CD14-positive monocyte (primary cell): ENCODE data around the gene TGFBR1. TPM values are rescaled to one million over a fixed set of nuclear protein-coding genes. Genes with fewer than 3 reads are reported as not detected.

Experiments used
- DNase-seq, 3 donors: peaks; one replicate each; pipeline ENCODE4 v3.0.0-alpha.2; 2011 to 2022
- H2AFZ ChIP-seq: 2 replicates; pipeline ENCODE4 v1.6.0; 2012; ENCODE audit warnings: mild to moderate bottlenecking, low read depth, low read length, inconsistent platforms; ENCODE audit not compliant: insufficient read depth, poor library complexity, severe bottlenecking
- H3K27ac ChIP-seq, 2 donors: 1 replicate in 1 of 2; 2 replicates in 1 of 2; pipeline ENCODE4 v1.5.1; 2012 to 2013; ENCODE audit warnings: low read length in 2 of 2, control low read depth in 1 of 2, inconsistent platforms in 1 of 2, low read depth in 1 of 2, mild to moderate bottlenecking in 1 of 2
- H3K27me3 ChIP-seq, 2 donors: one replicate each; pipeline versions ENCODE4 v1.6.0 to v1.6.1; 2011 to 2013; ENCODE audit warnings: low read length in 2 of 2; ENCODE audit not compliant: control insufficient read depth in 2 of 2, insufficient read depth in 2 of 2
- H3K36me3 ChIP-seq, 2 donors: replicated peaks in 1 of 2; 1 replicate in 1 of 2; 2 replicates in 1 of 2; pipeline versions ENCODE4 v1.5.1 to v1.6.1; 2012 to 2013; ENCODE audit warnings: low read length in 2 of 2, control low read depth in 1 of 2, inconsistent platforms in 1 of 2, mild to moderate bottlenecking in 1 of 2; ENCODE audit not compliant: insufficient read depth in 2 of 2, control insufficient read depth in 1 of 2
- H3K4me1 ChIP-seq, 2 donors: 1 replicate in 1 of 2; 2 replicates in 1 of 2; pipeline versions ENCODE4 v1.5.1 to v1.6.1; 2012 to 2013; ENCODE audit warnings: low read length in 2 of 2, control low read depth in 1 of 2, inconsistent platforms in 1 of 2, mild to moderate bottlenecking in 1 of 2, moderate library complexity in 1 of 2; ENCODE audit not compliant: insufficient read depth in 2 of 2, control insufficient read depth in 1 of 2
- H3K4me2 ChIP-seq: replicated peaks from 2 replicates; pipeline ENCODE3; 2012; ENCODE audit warnings: low read length, moderate library complexity, mild to moderate bottlenecking; ENCODE audit not compliant: poor library complexity, severe bottlenecking; ENCODE audit errors: extremely low read depth
- H3K4me3 ChIP-seq, 3 experiments: fragments of 200-600 bp in 1 of 3; sonication (generic) in 1 of 3; replicated peaks in 1 of 3; 1 replicate in 2 of 3; 2 replicates in 1 of 3; pipeline ENCODE4 v1.5.1; 2011 to 2013; ENCODE audit warnings: low read length in 3 of 3, mild to moderate bottlenecking in 3 of 3, control low read depth in 2 of 3, low read depth in 2 of 3, inconsistent platforms in 1 of 3, moderate library complexity in 1 of 3
- H3K79me2 ChIP-seq: 2 replicates; pipeline ENCODE4 v1.6.0; 2012; ENCODE audit warnings: mild to moderate bottlenecking, control low read depth, inconsistent platforms, low read length, moderate library complexity; ENCODE audit not compliant: insufficient read depth
- H3K9ac ChIP-seq: 2 replicates; pipeline ENCODE4 v1.6.0; 2017; ENCODE audit warnings: low read length, mild to moderate bottlenecking; ENCODE audit not compliant: insufficient read depth, poor library complexity, severe bottlenecking
- H3K9me3 ChIP-seq, 2 donors: replicated peaks in 1 of 2; 1 replicate in 1 of 2; 2 replicates in 1 of 2; pipeline versions ENCODE4 v1.5.1 to v1.6.1; 2012 to 2013; ENCODE audit warnings: low read length in 2 of 2, control low read depth in 1 of 2; ENCODE audit not compliant: control insufficient read depth in 1 of 2, insufficient read depth in 1 of 2
- H4K20me1 ChIP-seq: 2 replicates; pipeline ENCODE4 v1.6.0; 2012; ENCODE audit warnings: mild to moderate bottlenecking, low read length, control low read depth, moderate library complexity; ENCODE audit not compliant: insufficient read depth
- H3K27ac Mint-ChIP-seq, 7 donors: one replicate each; pipeline ENCODE4 v1.8.0; 2020; ENCODE audit warnings: mild to moderate bottlenecking in 7 of 7, mixed read lengths in 7 of 7, moderate library complexity in 6 of 7, inconsistent platforms in 2 of 7
- H3K27me3 Mint-ChIP-seq, 3 donors: one replicate each; pipeline ENCODE4 v1.8.0; 2021 to 2022; ENCODE audit warnings: low read depth in 3 of 3, mild to moderate bottlenecking in 3 of 3, mixed read lengths in 3 of 3, moderate library complexity in 3 of 3, inconsistent platforms in 1 of 3
- H3K36me3 Mint-ChIP-seq, 2 donors: one replicate each; pipeline ENCODE4 v1.8.0; 2020; ENCODE audit warnings: mixed read lengths in 2 of 2, inconsistent platforms in 1 of 2, mild to moderate bottlenecking in 1 of 2
- H3K4me1 Mint-ChIP-seq: one replicate; pipeline ENCODE4 v1.8.0; 2020; ENCODE audit warnings: mild to moderate bottlenecking, mixed read lengths
- H3K4me3 Mint-ChIP-seq, 2 donors: one replicate each; pipeline ENCODE4 v1.8.0; 2020; ENCODE audit warnings: mild to moderate bottlenecking in 2 of 2, mixed read lengths in 2 of 2, moderate library complexity in 1 of 2
- H3K9me3 Mint-ChIP-seq, 7 donors: one replicate each; pipeline ENCODE4 v1.8.0; 2020 to 2022; ENCODE audit warnings: mixed read lengths in 7 of 7, mild to moderate bottlenecking in 6 of 7, moderate library complexity in 6 of 7, inconsistent platforms in 2 of 7
- CTCF ChIP-seq: fragments of 200-600 bp; IDR thresholded peaks from one replicate; pipeline ENCODE4 v1.8.0; 2022; ENCODE audit warnings: antibody characterized with exemption, mild to moderate bottlenecking
- WGBS: methylation state at CpG from one replicate; pipeline ENCODE4 v1.1.5; 2013; ENCODE audit warnings: missing lambda C conversion rate; ENCODE audit not compliant: insufficient coverage; 5-methylcytosine and 5-hydroxymethylcytosine counted together
- intact Hi-C, 2 donors: fragments of 100-400 bp; cut with micrococcal nuclease; formaldehyde crosslinking; loops; one replicate each; pipeline versions ENCODE4 v1.15.0 to v1.15.1; 2023
- polyA plus RNA-seq, 3 donors: library from polyadenylated mRNA; depleted of rRNA in 1 of 3; unstranded in 2 of 3; stranded (reverse) in 1 of 3; fragments of 300-500 nt in 2 of 3; fragments of >200 nt in 1 of 3; fragmentation: Illumina TruSeq in 2 of 3; gene quantifications; 1 replicate in 2 of 3; 2 replicates in 1 of 3; pipeline ENCODE4 v1.2.3, GENCODE V29; 2012 to 2021

TGFBR1 gene
- polyA plus RNA-seq, 3 donors: 10.7 to 26.8 (median 25.0) TPM

GRCh38 chr9:99066571-99066970, 38.3 kb upstream of the TGFBR1 start:
- WGBS: 91% methylated on average over 1 of the region's 3 CpGs

GRCh38 chr9:99069075-99069474, 35.8 kb upstream of the TGFBR1 start:
- no peak overlapping the region for H3K27ac ChIP-seq

More at GRCh38 chr9:99066571-99066970, 38.3 kb upstream of the TGFBR1 start:
- Histone ChIP-seq H3K27me3 (peaks cover 0 to 10% of the 10 kb centered on the region in 2 donors), H3K4me2 (no peak overlapping the region), H3K4me3 (no peak overlapping the region), H4K20me1 (no peaks in the 10 kb centered on the region), H3K36me3 (no peaks in the 10 kb centered on the region), H3K27ac (no peak overlapping the region), H3K79me2 (no peaks in the 10 kb centered on the region), H3K9me3 (no peaks in the 10 kb centered on the region), H3K4me1 (no peaks in the 10 kb centered on the region), H3K9ac (no peak overlapping the region), H2AFZ (no peak overlapping the region)
- TF ChIP-seq CTCF: no peak
- Mint-ChIP-seq H3K9me3 (peaks cover 0 to 2% (median 0%) of the 10 kb centered on the region in 7 donors), H3K4me3 (no peak overlapping the region), H3K36me3 (no peaks in the 10 kb centered on the region), H3K27me3 (peaks cover 4 to 7% (median 6%) of the 10 kb centered on the region in 3 donors), H3K4me1 (peaks cover 8% of the 10 kb centered on the region), H3K27ac (no peak overlapping the region)
- no peak for DNase-seq
- intact Hi-C loops: loop anchor here in 1 of 2 donors (5.0 kb wide), 1 partner anchor 34 kb away; no protein-coding TSS in a partner anchor

More at GRCh38 chr9:99069075-99069474, 35.8 kb upstream of the TGFBR1 start:
- no peak for DNase-seq
- H3K4me1 ChIP-seq: no peaks in the 10 kb centered on the region
- H3K27ac Mint-ChIP-seq: peak overlapping the region in 1 of 7 donors; percentile 43
- no peaks in the 10 kb centered on the region for H3K9me3 ChIP-seq
- H3K79me2 ChIP-seq: no peaks in the 10 kb centered on the region
- no peak overlapping the region for H3K9ac ChIP-seq
- intact Hi-C loops: loop anchor here in 1 of 2 donors (5.0 kb wide), 1 partner anchor 37 kb away; no protein-coding TSS in a partner anchor
- H3K4me3 Mint-ChIP-seq: no peak overlapping the region
- WGBS: no CpG with 5 or more reads among the region's 1 CpG
- H3K4me3 ChIP-seq: no peak overlapping the region
- no peak for TF ChIP-seq CTCF
- no peaks in the 10 kb centered on the region for H3K27me3 ChIP-seq
- H3K36me3 ChIP-seq: no peaks in the 10 kb centered on the region
- H3K4me2 ChIP-seq: no peak overlapping the region
- H4K20me1 ChIP-seq: no peaks in the 10 kb centered on the region
- no peak overlapping the region for H2AFZ ChIP-seq
- H3K4me1 Mint-ChIP-seq: peaks cover 14% of the 10 kb centered on the region
- peaks cover 0 to 3% (median 2%) of the 10 kb centered on the region in 3 donors for H3K27me3 Mint-ChIP-seq
- H3K36me3 Mint-ChIP-seq: no peaks in the 10 kb centered on the region
- peaks cover 0 to 2% (median 0%) of the 10 kb centered on the region in 7 donors for H3K9me3 Mint-ChIP-seq
